Brain microvascular endothelial cell (primary cell): ENCODE results near the gene PTPRU.

ENCODE experiments used
- DNase-seq: peaks from one replicate; pipeline ENCODE4 v3.0.0-alpha.2; 2020
- H3K27ac ChIP-seq: fragments of 250-450 bp; sonication (Bioruptor Pico); 2 replicates; pipeline ENCODE4 v1.5.1; 2020; ENCODE audit warnings: mild to moderate bottlenecking, moderate library complexity
- H3K27me3 ChIP-seq: fragments of 250-450 bp; sonication (Bioruptor Pico); replicated peaks from 2 replicates; pipeline ENCODE4 v1.5.1; 2020; ENCODE audit warnings: mild to moderate bottlenecking
- H3K36me3 ChIP-seq: fragments of 250-450 bp; sonication (Bioruptor Pico); replicated peaks from 2 replicates; pipeline ENCODE4 v1.5.1; 2020; ENCODE audit warnings: mild to moderate bottlenecking
- H3K4me3 ChIP-seq: 2 replicates; pipeline ENCODE4 v1.5.1; 2011; ENCODE audit warnings: low read depth, mild to moderate bottlenecking, control low read depth, low read length, moderate library complexity
- CTCF ChIP-seq: IDR thresholded peaks from 2 replicates; pipeline ENCODE4 v1.5.1; 2011; ENCODE audit warnings: low read depth, mild to moderate bottlenecking, moderate library complexity, low read length, control low read depth, inconsistent platforms; ENCODE audit errors: missing control alignments
- in situ Hi-C: cut with HindIII; loops from 2 replicates; pipeline ENCODE4 v1.10.0; 2017; ENCODE audit warnings: low sequenced_read_pairs, low pct_ligation_motif_present

PTPRU gene

DNA sequence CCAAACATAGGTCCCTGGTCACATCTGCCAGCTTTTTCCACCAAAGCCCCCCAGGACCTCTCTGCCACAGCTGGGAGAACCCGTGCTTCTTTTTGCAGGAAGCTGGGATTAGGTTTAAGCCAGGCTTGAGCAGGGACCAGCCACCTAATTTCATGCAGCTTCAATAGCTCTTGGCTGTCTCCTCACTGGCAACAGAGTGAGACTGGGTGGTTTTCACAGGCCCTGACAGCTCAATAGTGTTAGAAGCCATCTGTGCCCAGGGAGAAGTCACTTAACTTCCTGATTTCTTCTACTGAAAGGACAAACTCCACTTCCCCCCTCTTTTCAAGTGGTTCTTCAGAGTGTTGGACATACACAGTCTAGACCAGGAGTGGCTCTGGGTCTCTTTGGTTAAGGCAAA lies 34.3 kb upstream of the PTPRU start:
- Histone ChIP-seq H3K36me3 (peaks cover 9% of the 10 kb centered on the region), H3K4me3 (no peak overlapping the region), H3K27me3 (no peaks in the 10 kb centered on the region), H3K27ac (peak overlapping the region; percentile 41)
- in situ Hi-C loops: no loop called here
- DNase-seq: no peak
- no peak for TF ChIP-seq CTCF

GRCh38 chr1:29202584-29203340 lies 33.6 kb upstream of the PTPRU start:
- peak; percentile 98 for TF ChIP-seq CTCF
- DNase-seq: peak; percentile 97
- peaks cover 9% of the 10 kb centered on the region for H3K36me3 ChIP-seq
- in situ Hi-C loops: no loop called here
- H3K27me3 ChIP-seq: no peaks in the 10 kb centered on the region
- peak overlapping the region; percentile 41 for H3K27ac ChIP-seq
- no peak overlapping the region for H3K4me3 ChIP-seq

GRCh38 chr1:29208442-29208841 lies 27.9 kb upstream of the PTPRU start:
- DNase-seq: no peak
- TF ChIP-seq CTCF: no peak
- in situ Hi-C loops: no loop called here
- H3K36me3 ChIP-seq: peaks cover 11% of the 10 kb centered on the region
- no peak overlapping the region for H3K27ac ChIP-seq
- no peaks in the 10 kb centered on the region for H3K27me3 ChIP-seq
- H3K4me3 ChIP-seq: no peak overlapping the region

DNA sequence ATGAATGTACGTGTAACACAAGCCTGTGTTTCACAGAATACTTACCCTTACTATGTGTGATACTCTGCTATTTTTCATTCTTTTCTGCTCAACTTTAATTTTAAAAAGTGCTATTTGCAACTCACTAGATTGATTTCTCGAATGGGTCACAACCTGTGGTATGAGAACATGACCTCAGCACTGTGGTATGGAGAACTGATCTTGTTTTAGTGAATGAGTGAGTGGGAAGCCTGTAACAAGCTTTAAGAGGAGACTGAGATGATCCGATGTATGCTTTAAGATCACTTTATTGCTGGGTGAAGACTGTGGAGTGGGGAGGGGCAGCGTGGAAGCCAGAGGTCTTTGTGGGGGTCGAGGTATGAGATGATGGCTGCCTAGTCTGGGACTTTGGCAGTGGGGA lies 27.1 kb upstream of the PTPRU start:
- TF ChIP-seq CTCF: no peak
- Histone ChIP-seq H3K27ac (no peak overlapping the region), H3K27me3 (no peaks in the 10 kb centered on the region), H3K36me3 (peaks cover 14% of the 10 kb centered on the region), H3K4me3 (no peak overlapping the region)
- peak; percentile 19 for DNase-seq
- in situ Hi-C loops: no loop called here

GRCh38 chr1:29210278-29211085 lies 25.8 kb upstream of the PTPRU start:
- H3K4me3 ChIP-seq: no peak overlapping the region
- no peak for TF ChIP-seq CTCF
- H3K27ac ChIP-seq: no peak overlapping the region
- no peaks in the 10 kb centered on the region for H3K27me3 ChIP-seq
- no peak for DNase-seq
- in situ Hi-C loops: no loop called here
- H3K36me3 ChIP-seq: peaks cover 18% of the 10 kb centered on the region
